Measurements from ENCODE around the gene OR4K2.
A peak's percentile ranks its signal among the peaks of the same experiment; 100 is the strongest.

OR4K2 gene

GRCh38 chr14:19878029-19878642, 3.2 kb downstream of the OR4K2 start:
- no peak overlapping the region for H2BK120ac ChIP-seq (ENCODE audit: insufficient read depth, low read length, poor library complexity)
- no peak overlapping the region for H3K18ac ChIP-seq (ENCODE audit: low read length)
- peak in 1 of 2 donors; percentile 85 for DNase-seq
- H3K23ac ChIP-seq (ENCODE audit: low read length), result no peak overlapping the region
- H3K4me3 ChIP-seq (ENCODE audit: low read depth, low read length), result no peak overlapping the region
- no peak overlapping the region for H2AK5ac ChIP-seq (ENCODE audit: low read length)
- no peak overlapping the region for H3K4me2 ChIP-seq (ENCODE audit: low read length)
- no peak overlapping the region for H2BK5ac ChIP-seq (ENCODE audit: low read depth, low read length, poor library complexity)
- H3K79me1 ChIP-seq (ENCODE audit: low read length), result no peaks in the 10 kb centered on the region
- no peak overlapping the region for H3K4ac ChIP-seq (ENCODE audit: low read depth, low read length)
- H3K14ac ChIP-seq (ENCODE audit: low read length), result no peak overlapping the region
- no peak overlapping the region for H4K91ac ChIP-seq (ENCODE audit: low read depth, low read length)
- H3K9ac ChIP-seq (ENCODE audit: low read length), result no peak overlapping the region
- H3K79me2 ChIP-seq (ENCODE audit: control insufficient read depth, insufficient read depth, low read length, poor library complexity), result no peaks in the 10 kb centered on the region
- no peak overlapping the region for H3K27ac ChIP-seq (ENCODE audit: low read depth, low read length)
- H4K8ac ChIP-seq (ENCODE audit: low read depth, low read length), result no peak overlapping the region
- no peak overlapping the region for H2AFZ ChIP-seq (ENCODE audit: insufficient read depth, low read length, poor library complexity)
- no peak overlapping the region for H2BK12ac ChIP-seq (ENCODE audit: low read length)
- H3K4me1 ChIP-seq (ENCODE audit: control insufficient read depth in 1 of 2, insufficient read depth in 2 of 2, low read length in 2 of 2), result no peaks in the 10 kb centered on the region
- H4K12ac ChIP-seq (ENCODE audit: low read depth, low read length), result no peak overlapping the region
- H3K36me3 ChIP-seq (ENCODE audit: control insufficient read depth in 1 of 2, insufficient read depth in 2 of 2, low read length in 2 of 2), result no peaks in the 10 kb centered on the region
- no peaks in the 10 kb centered on the region for H3K27me3 ChIP-seq (ENCODE audit: insufficient read depth, low read length)
- H3K9me3 ChIP-seq (ENCODE audit: insufficient read depth, low read depth, low read length), result peaks cover 4% of the 10 kb centered on the region

- no peak for DNase-seq
- Histone ChIP-seq H4K8ac (ENCODE audit: low read depth, low read length) (no peak overlapping the region), H3K27me3 (ENCODE audit: insufficient read depth, low read length) (no peaks in the 10 kb centered on the region), H2AK5ac (ENCODE audit: low read length) (no peak overlapping the region), H3K14ac (ENCODE audit: low read length) (no peak overlapping the region), H3K79me1 (ENCODE audit: low read length) (no peaks in the 10 kb centered on the region), H3K36me3 (ENCODE audit: control insufficient read depth in 1 of 2, insufficient read depth in 2 of 2, low read length in 2 of 2) (no peaks in the 10 kb centered on the region), H3K79me2 (ENCODE audit: control insufficient read depth, insufficient read depth, low read length, poor library complexity) (no peaks in the 10 kb centered on the region), H2BK120ac (ENCODE audit: insufficient read depth, low read length, poor library complexity) (no peak overlapping the region), H3K9me3 (ENCODE audit: insufficient read depth, low read depth, low read length) (peaks cover 21% of the 10 kb centered on the region), H2BK5ac (ENCODE audit: low read depth, low read length, poor library complexity) (no peak overlapping the region), H3K4me1 (ENCODE audit: control insufficient read depth in 1 of 2, insufficient read depth in 2 of 2, low read length in 2 of 2) (no peaks in the 10 kb centered on the region), H3K27ac (ENCODE audit: low read depth, low read length) (no peak overlapping the region), H3K4ac (ENCODE audit: low read depth, low read length) (no peak overlapping the region), H4K12ac (ENCODE audit: low read depth, low read length) (no peak overlapping the region), H3K9ac (ENCODE audit: low read length) (no peak overlapping the region), H3K18ac (ENCODE audit: low read length) (no peak overlapping the region), H3K4me3 (ENCODE audit: low read depth, low read length) (no peak overlapping the region), H2AFZ (ENCODE audit: insufficient read depth, low read length, poor library complexity) (no peak overlapping the region), H4K91ac (ENCODE audit: low read depth, low read length) (no peak overlapping the region), H2BK12ac (ENCODE audit: low read length) (no peak overlapping the region), H3K23ac (ENCODE audit: low read length) (no peak overlapping the region), H3K4me2 (ENCODE audit: low read length) (no peak overlapping the region)
- no CpG with 5 or more reads among the region's 2 CpGs for WGBS (ENCODE audit: extremely low coverage, insufficient coverage, insufficient read length)
Measured at GRCh38 chr14:19895282-19895681, 20.3 kb downstream of the OR4K2 start.

GRCh38 chr14:19900999-19901398, 26.1 kb downstream of the OR4K2 start:
- Histone ChIP-seq H3K9ac (ENCODE audit: low read length) (peak overlapping the region; percentile 55), H3K9me3 (ENCODE audit: insufficient read depth, low read depth, low read length) (peaks cover 10% of the 10 kb centered on the region), H3K36me3 (ENCODE audit: control insufficient read depth in 1 of 2, insufficient read depth in 2 of 2, low read length in 2 of 2) (no peaks in the 10 kb centered on the region), H3K4me2 (ENCODE audit: low read length) (no peak overlapping the region), H3K4me1 (ENCODE audit: control insufficient read depth in 1 of 2, insufficient read depth in 2 of 2, low read length in 2 of 2) (no peaks in the 10 kb centered on the region), H3K18ac (ENCODE audit: low read length) (no peak overlapping the region), H3K27me3 (ENCODE audit: insufficient read depth, low read length) (no peaks in the 10 kb centered on the region), H2AFZ (ENCODE audit: insufficient read depth, low read length, poor library complexity) (no peak overlapping the region), H3K23ac (ENCODE audit: low read length) (no peak overlapping the region), H2AK5ac (ENCODE audit: low read length) (no peak overlapping the region), H2BK12ac (ENCODE audit: low read length) (no peak overlapping the region), H3K4me3 (ENCODE audit: low read depth, low read length) (no peak overlapping the region), H4K91ac (ENCODE audit: low read depth, low read length) (no peak overlapping the region), H3K14ac (ENCODE audit: low read length) (no peak overlapping the region), H4K8ac (ENCODE audit: low read depth, low read length) (no peak overlapping the region), H2BK5ac (ENCODE audit: low read depth, low read length, poor library complexity) (no peak overlapping the region), H3K4ac (ENCODE audit: low read depth, low read length) (no peak overlapping the region), H3K79me1 (ENCODE audit: low read length) (no peaks in the 10 kb centered on the region), H3K79me2 (ENCODE audit: control insufficient read depth, insufficient read depth, low read length, poor library complexity) (no peaks in the 10 kb centered on the region), H4K12ac (ENCODE audit: low read depth, low read length) (no peak overlapping the region), H3K27ac (ENCODE audit: low read depth, low read length) (no peak overlapping the region), H2BK120ac (ENCODE audit: insufficient read depth, low read length, poor library complexity) (no peak overlapping the region)
- WGBS (ENCODE audit: extremely low coverage, insufficient coverage, insufficient read length), result no CpG with 5 or more reads among the region's 3 CpGs
- DNase-seq, result no peak

- Histone ChIP-seq H3K4ac (ENCODE audit: low read depth, low read length) (no peak overlapping the region), H4K91ac (ENCODE audit: low read depth, low read length) (no peak overlapping the region), H2AFZ (ENCODE audit: insufficient read depth, low read length, poor library complexity) (no peak overlapping the region), H3K9ac (ENCODE audit: low read length) (no peak overlapping the region), H2BK12ac (ENCODE audit: low read length) (no peak overlapping the region), H3K9me3 (ENCODE audit: insufficient read depth, low read depth, low read length) (peaks cover 12% of the 10 kb centered on the region), H3K23ac (ENCODE audit: low read length) (no peak overlapping the region), H2AK5ac (ENCODE audit: low read length) (no peak overlapping the region), H3K79me2 (ENCODE audit: control insufficient read depth, insufficient read depth, low read length, poor library complexity) (no peaks in the 10 kb centered on the region), H4K8ac (ENCODE audit: low read depth, low read length) (no peak overlapping the region), H3K18ac (ENCODE audit: low read length) (no peak overlapping the region), H4K12ac (ENCODE audit: low read depth, low read length) (no peak overlapping the region), H3K4me1 (ENCODE audit: control insufficient read depth in 1 of 2, insufficient read depth in 2 of 2, low read length in 2 of 2) (no peaks in the 10 kb centered on the region), H3K4me3 (ENCODE audit: low read depth, low read length) (no peak overlapping the region), H3K27me3 (ENCODE audit: insufficient read depth, low read length) (no peaks in the 10 kb centered on the region), H3K4me2 (ENCODE audit: low read length) (no peak overlapping the region), H3K36me3 (ENCODE audit: control insufficient read depth in 1 of 2, insufficient read depth in 2 of 2, low read length in 2 of 2) (no peaks in the 10 kb centered on the region), H3K79me1 (ENCODE audit: low read length) (no peaks in the 10 kb centered on the region), H3K14ac (ENCODE audit: low read length) (no peak overlapping the region), H2BK120ac (ENCODE audit: insufficient read depth, low read length, poor library complexity) (no peak overlapping the region), H3K27ac (ENCODE audit: low read depth, low read length) (no peak overlapping the region), H2BK5ac (ENCODE audit: low read depth, low read length, poor library complexity) (no peak overlapping the region)
- WGBS (ENCODE audit: extremely low coverage, insufficient coverage, insufficient read length), result no CpG with 5 or more reads among the region's 4 CpGs
- no peak for DNase-seq
Measured at GRCh38 chr14:19902409-19902808, 27.5 kb downstream of the OR4K2 start.

Measured in trophoblast cell (in vitro differentiated cells and primary cell).